IPS DF 6.9 (cell line): Measurements from ENCODE around the gene EFCAB10.

ENCODE experiments used
- DNase-seq: peaks from one replicate; pipeline ENCODE4 v3.0.0-alpha.2; 2013; ENCODE audit warnings: low read depth, low spot score
- H3K27ac ChIP-seq: one replicate; pipeline ENCODE4 v1.5.1; 2013; ENCODE audit warnings: low read length, control low read depth
- H3K27me3 ChIP-seq: 2 replicates; pipeline ENCODE4 v1.6.1; 2013; ENCODE audit warnings: mild to moderate bottlenecking, low read length; ENCODE audit not compliant: control insufficient read depth, insufficient read depth
- H3K36me3 ChIP-seq: 2 replicates; pipeline ENCODE4 v1.6.1; 2013; ENCODE audit warnings: low read length; ENCODE audit not compliant: control insufficient read depth, insufficient read depth
- H3K4me1 ChIP-seq: 2 replicates; pipeline ENCODE4 v1.6.1; 2013; ENCODE audit warnings: low read length; ENCODE audit not compliant: control insufficient read depth, insufficient read depth
- H3K4me3 ChIP-seq: 2 replicates; pipeline ENCODE4 v1.5.1; 2013; ENCODE audit warnings: mild to moderate bottlenecking, low read length
- H3K9me3 ChIP-seq: 2 replicates; pipeline ENCODE4 v1.6.1; 2013; ENCODE audit warnings: low read length, inconsistent platforms; ENCODE audit not compliant: control insufficient read depth, insufficient read depth
- WGBS: extraction: QIAGEN DNeasy Blood & Tissue Kit; methylation state at CpG from one replicate; pipeline ENCODE4 v1.1.7; 2013; ENCODE audit warnings: mixed read lengths, missing lambda C conversion rate; ENCODE audit not compliant: insufficient read length, insufficient coverage; 5-methylcytosine and 5-hydroxymethylcytosine counted together

The EFCAB10 gene

GRCh38 chr7:105596866-105597265, 15.6 kb upstream of the EFCAB10 start:
- no peaks in the 10 kb centered on the region for H3K9me3 ChIP-seq
- WGBS: no CpG with 5 or more reads among the region's 4 CpGs
- H3K27me3 ChIP-seq: no peaks in the 10 kb centered on the region
- H3K27ac ChIP-seq: no peak overlapping the region
- peaks cover 3% of the 10 kb centered on the region; the same call in 1 of the 2 replicates for H3K4me1 ChIP-seq
- no peak overlapping the region for H3K4me3 ChIP-seq
- DNase-seq: no peak
- H3K36me3 ChIP-seq: no peaks in the 10 kb centered on the region

DNA sequence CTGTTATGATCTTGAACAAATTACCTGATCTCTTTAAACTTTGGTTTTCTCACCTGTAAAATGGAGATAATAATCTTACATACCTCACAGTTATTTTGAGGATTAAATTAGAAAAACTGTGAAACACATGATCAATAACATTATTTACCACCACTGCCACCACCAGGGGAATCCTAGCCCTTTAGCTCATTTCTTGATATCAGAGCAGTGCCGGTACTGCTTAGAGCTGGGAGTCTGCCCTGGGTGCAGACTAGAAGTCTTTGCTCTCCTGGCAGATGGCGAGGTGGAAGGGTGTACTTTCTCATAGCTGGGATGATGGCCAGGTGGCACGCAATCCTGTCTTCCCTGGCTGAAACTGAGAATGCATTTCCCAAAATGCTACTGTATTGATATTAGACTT, 12.7 kb upstream of the EFCAB10 start:
- no peaks in the 10 kb centered on the region for H3K27me3 ChIP-seq
- H3K27ac ChIP-seq: no peak overlapping the region
- no peak for DNase-seq
- no peaks in the 10 kb centered on the region for H3K36me3 ChIP-seq
- no CpG with 5 or more reads among the region's 3 CpGs for WGBS
- H3K4me3 ChIP-seq: no peak overlapping the region
- no peaks in the 10 kb centered on the region for H3K9me3 ChIP-seq
- 0 out of 2 replicates have a peak, but pooled peaks cover 1% of the 10 kb centered on the region for H3K4me1 ChIP-seq

- no peak overlapping the region for H3K4me3 ChIP-seq
- DNase-seq: no peak
- no peaks in the 10 kb centered on the region for H3K27me3 ChIP-seq
- no peaks in the 10 kb centered on the region for H3K4me1 ChIP-seq
- H3K27ac ChIP-seq: no peak overlapping the region
- H3K9me3 ChIP-seq: no peaks in the 10 kb centered on the region
- no peaks in the 10 kb centered on the region for H3K36me3 ChIP-seq
- no CpG with 5 or more reads among the region's 2 CpGs for WGBS
Observed at GRCh38 chr7:105591522-105591921, 10.2 kb upstream of the EFCAB10 start.

DNA sequence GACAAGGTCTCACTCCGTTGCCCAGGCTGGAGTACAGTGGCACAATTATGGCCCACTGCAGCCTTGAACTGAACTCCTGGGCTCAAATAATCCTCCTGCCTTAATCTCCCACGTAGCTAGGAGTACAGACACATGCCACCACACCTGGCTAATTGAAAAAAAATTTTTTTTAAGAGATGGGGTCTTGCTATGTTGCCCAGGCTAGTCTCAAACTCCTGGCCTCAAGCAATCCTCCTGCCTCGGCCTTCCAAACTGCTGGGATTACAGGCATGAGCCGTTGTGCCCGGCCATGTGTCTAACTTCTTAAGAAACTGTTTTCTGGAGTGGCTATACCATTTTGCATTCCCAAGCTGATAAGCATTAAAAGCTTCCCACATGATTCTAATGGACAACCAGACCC, 9.5 kb upstream of the EFCAB10 start:
- no peak for DNase-seq
- Histone ChIP-seq H3K36me3 (no peaks in the 10 kb centered on the region), H3K27me3 (no peaks in the 10 kb centered on the region), H3K9me3 (no peaks in the 10 kb centered on the region), H3K4me3 (no peak overlapping the region), H3K4me1 (no peaks in the 10 kb centered on the region), H3K27ac (no peak overlapping the region)
- WGBS: no CpG with 5 or more reads among the region's 5 CpGs

GRCh38 chr7:105589356-105590077, 8.2 kb upstream of the EFCAB10 start:
- H3K27ac ChIP-seq: no peak overlapping the region
- peak; percentile 55 for DNase-seq
- WGBS: no CpG with 5 or more reads among the region's 6 CpGs
- H3K36me3 ChIP-seq: no peaks in the 10 kb centered on the region
- no peak overlapping the region for H3K4me3 ChIP-seq
- H3K27me3 ChIP-seq: no peaks in the 10 kb centered on the region
- no peaks in the 10 kb centered on the region for H3K4me1 ChIP-seq
- no peaks in the 10 kb centered on the region for H3K9me3 ChIP-seq

DNA sequence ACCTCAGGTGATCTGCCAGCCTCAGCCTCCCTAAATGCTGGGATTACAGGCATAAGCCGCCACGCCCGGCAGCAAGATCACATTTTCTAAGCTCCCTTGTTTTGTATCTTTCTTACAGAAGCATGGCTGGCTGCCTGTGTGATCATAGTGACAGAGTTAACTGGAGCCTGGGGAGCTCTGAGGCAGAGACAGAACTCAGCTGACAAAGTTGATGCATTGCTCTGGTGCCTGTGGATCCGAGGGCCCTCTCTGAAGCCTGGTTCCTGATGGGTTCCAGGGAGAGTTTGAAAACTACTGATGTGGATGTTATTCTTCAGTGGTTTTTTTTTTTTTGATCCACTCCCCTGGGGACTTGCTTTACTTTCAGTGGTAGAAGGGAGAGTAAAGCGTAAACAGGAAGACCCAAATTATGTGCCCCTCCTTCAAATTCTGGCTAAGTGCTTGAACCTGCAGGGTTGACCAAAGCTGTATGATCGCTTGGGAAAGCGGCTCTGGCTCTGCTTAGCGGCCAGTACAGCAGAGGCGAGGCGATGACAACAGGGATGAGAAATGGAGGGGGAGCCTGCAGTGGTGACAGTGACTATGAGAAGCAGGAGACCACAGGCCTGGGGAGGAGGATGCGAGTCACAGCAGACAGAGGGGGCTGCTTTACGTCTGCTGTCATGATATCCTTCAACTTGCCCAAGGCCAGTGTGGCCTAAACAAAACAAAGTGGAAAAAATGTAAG, 6.8 kb upstream of the EFCAB10 start:
- H3K9me3 ChIP-seq: no peaks in the 10 kb centered on the region
- WGBS: no CpG with 5 or more reads among the region's 12 CpGs
- H3K4me1 ChIP-seq: no peaks in the 10 kb centered on the region
- no peak overlapping the region for H3K4me3 ChIP-seq
- DNase-seq: no peak
- H3K36me3 ChIP-seq: no peaks in the 10 kb centered on the region
- H3K27me3 ChIP-seq: no peaks in the 10 kb centered on the region
- no peak overlapping the region for H3K27ac ChIP-seq

GRCh38 chr7:105585850-105586500, 4.7 kb upstream of the EFCAB10 start:
- Histone ChIP-seq H3K4me1 (no peaks in the 10 kb centered on the region), H3K36me3 (no peaks in the 10 kb centered on the region), H3K9me3 (no peaks in the 10 kb centered on the region), H3K27ac (no peak overlapping the region), H3K4me3 (no peak overlapping the region), H3K27me3 (no peaks in the 10 kb centered on the region)
- DNase-seq: no peak
- WGBS: no CpG with 5 or more reads among the region's 2 CpGs

- no peaks in the 10 kb centered on the region for H3K4me1 ChIP-seq
- no peak overlapping the region for H3K4me3 ChIP-seq
- H3K27ac ChIP-seq: no peak overlapping the region
- no peak for DNase-seq
- no peaks in the 10 kb centered on the region for H3K27me3 ChIP-seq
- no peaks in the 10 kb centered on the region for H3K9me3 ChIP-seq
- WGBS: no CpG with 5 or more reads among the region's 5 CpGs
- no peaks in the 10 kb centered on the region for H3K36me3 ChIP-seq
Observed at GRCh38 chr7:105584165-105584564, 2.9 kb upstream of the EFCAB10 start.

GRCh38 chr7:105583061-105583460, 1.8 kb upstream of the EFCAB10 start:
- no CpG with 5 or more reads among the region's 39 CpGs for WGBS
- Histone ChIP-seq H3K27me3 (no peaks in the 10 kb centered on the region), H3K4me1 (no peaks in the 10 kb centered on the region), H3K36me3 (no peaks in the 10 kb centered on the region), H3K27ac (no peak overlapping the region), H3K9me3 (no peaks in the 10 kb centered on the region), H3K4me3 (no peak overlapping the region)
- DNase-seq: no peak

DNA sequence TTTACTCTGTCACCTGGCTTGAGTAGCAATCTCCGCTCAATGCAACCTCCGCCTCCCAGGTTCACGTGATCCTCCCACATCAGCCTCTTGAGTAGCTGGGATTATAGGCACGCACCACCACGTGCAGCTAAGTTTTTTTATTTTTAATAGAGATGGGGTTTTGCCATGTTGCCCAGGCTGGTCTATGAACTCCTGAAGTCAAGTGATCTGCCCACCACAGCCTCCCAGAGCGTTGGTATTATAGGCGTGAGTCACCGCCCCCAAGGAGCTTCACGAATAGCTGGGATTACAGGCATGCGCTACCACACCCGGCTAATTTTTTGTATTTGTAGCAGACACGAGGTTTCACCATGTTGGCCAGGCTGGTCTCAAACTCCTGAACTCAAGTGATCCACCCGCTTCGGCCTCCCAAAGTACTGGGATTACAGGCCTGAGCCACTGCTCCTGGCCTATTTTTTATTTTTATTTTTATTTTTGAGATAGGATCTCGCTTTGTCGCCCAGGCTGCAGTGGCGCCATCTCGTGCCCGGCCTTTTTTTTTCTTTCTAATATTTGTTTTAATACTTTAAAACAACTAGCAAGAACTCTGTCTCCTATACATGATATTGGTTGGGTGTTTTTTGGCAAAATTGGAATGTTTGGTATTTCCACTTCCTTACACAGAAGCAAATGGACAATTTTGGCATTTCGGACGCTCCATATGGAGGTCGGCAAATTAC, 1.1 kb downstream of the EFCAB10 start:
- Histone ChIP-seq H3K27ac (no peak overlapping the region), H3K4me3 (no peak overlapping the region)
- WGBS: no CpG with 5 or more reads among the region's 22 CpGs

More for the DNA sequence above, 1.1 kb downstream of the EFCAB10 start:
- no peaks in the 10 kb centered on the region for H3K27me3 ChIP-seq
- H3K9me3 ChIP-seq: no peaks in the 10 kb centered on the region
- no peaks in the 10 kb centered on the region for H3K36me3 ChIP-seq
- no peaks in the 10 kb centered on the region for H3K4me1 ChIP-seq
- DNase-seq: no peak
